Stimulated activated CD4-positive, alpha-beta T cell treated with anti-CD3 and anti-CD28 coated beads, Interleukin-2, amount 100 ng/mL, for 48 hours (primary cell): ENCODE data around the gene MAN1A2.
"Not testable (repeated sequence)": the region's sequence is repeated elsewhere in the genome, so short reads cannot be mapped to it uniquely, and the experiment has no call there.

Experiments
- DNase-seq, 2 donors: peaks; one replicate each; pipeline ENCODE4 v3.0.0-alpha.2; 2020

The MAN1A2 gene

DNA sequence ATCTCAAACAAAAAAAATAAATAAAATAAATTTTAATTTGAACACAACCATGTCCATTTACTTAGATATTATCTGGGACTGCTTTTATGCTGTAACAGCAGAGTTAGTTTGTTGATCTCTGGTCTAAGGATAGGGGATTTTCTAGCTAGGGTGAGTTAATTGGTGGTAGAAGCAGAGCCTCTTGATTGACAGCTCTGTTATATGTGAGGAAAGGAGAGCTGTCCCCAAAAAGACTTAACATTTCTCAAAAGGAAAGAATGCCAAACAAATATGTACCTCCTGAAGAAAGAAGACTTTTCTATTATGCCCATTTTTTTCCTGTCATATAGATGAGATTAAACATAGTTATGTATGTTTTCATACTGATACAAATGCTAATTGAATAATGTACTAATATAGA lies 37.8 kb downstream of the MAN1A2 start:
- no peak for DNase-seq

GRCh38 chr1:117412472-117412871 lies 45.2 kb downstream of the MAN1A2 start:
- no peak for DNase-seq

DNA sequence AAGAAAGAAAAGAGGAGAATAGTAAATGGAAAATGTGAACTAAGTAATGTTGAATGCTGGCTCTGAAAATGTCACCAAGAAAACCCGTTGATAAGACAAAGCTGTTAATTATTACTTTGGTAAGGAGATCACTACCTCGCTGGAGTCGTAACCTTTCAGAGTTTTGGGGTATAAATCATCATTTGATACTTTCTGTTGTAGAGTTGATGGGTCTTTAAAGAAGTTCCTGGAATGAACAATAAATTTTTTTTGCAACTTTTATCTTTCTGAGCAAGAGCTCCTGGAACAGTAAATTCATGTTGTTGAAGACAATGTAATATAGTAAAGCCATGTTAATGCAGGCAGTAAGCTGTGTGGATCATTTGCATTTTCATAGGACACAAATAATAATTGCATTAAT lies 46.2 kb downstream of the MAN1A2 start:
- DNase-seq, result no peak

GRCh38 chr1:117414943-117415342 lies 47.7 kb downstream of the MAN1A2 start:
- no peak for DNase-seq

DNA sequence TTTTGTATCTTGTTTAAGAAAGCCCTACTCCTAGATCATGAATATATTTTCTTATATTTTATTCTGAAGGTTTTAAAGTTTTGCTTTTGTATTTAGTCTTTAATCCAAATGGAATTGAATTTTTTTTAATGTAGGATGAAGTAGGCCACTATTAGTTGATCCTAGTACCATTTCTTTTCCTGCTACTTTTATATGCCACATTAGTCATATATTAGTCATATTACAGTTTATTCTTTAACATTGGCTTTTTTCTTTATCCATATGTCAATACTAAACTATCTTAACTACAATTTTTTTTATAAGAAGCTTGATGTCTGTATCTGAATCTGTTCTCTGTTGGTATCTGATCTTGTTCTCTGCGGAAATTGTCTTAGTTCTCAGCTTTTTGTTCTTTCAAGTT lies 48.8 kb downstream of the MAN1A2 start:
- no peak for DNase-seq

- no peak for DNase-seq
Measured at GRCh38 chr1:117416546-117417125, 49.4 kb downstream of the MAN1A2 start.

- no peak for DNase-seq
Measured at GRCh38 chr1:117425050-117425734, 57.9 kb downstream of the MAN1A2 start.

- DNase-seq, result no peak
Measured at GRCh38 chr1:117427297-117427696, 60.0 kb downstream of the MAN1A2 start.

DNA sequence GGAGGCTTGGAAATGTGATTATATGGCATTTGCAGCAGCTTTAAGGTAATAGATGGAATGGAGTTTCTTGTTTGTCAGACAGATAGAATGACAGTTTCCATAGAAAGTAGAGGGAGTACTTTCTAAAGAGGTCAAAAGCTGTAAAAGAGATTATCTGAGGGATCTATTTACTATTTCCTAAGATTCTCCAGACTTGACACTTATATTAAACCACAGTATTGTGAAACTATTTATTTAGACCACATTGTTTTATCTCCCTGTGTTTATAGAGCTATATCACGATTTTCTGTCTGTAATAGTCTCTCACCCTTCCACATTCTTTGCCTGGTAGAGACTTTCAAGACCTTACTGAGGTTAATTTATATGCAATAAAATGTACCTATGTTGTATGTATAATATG lies 66.7 kb downstream of the MAN1A2 start:
- no peak for DNase-seq

DNA sequence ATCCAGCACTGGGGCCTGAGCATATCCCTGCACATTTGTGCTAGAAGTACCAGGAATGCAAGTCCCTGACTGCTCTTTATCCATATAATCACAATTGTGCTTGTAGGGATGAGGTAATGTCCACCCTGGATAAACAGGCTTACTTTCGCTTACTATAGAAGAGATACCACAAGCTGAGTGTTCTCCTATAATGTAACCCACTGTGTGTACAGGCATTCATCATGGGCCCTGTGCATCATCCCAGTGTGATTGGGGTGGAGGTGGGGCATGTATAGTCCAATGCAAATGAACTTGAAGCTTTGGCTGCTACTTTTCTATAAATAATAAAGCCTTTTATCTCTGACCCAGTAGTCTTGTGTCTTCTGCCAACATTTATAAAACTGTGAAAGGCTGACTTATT lies 69.3 kb downstream of the MAN1A2 start:
- no peak for DNase-seq

GRCh38 chr1:117447661-117448060 lies 80.4 kb downstream of the MAN1A2 start:
- no peak for DNase-seq

GRCh38 chr1:117452216-117452615 lies 85.0 kb downstream of the MAN1A2 start:
- no peak for DNase-seq

DNA sequence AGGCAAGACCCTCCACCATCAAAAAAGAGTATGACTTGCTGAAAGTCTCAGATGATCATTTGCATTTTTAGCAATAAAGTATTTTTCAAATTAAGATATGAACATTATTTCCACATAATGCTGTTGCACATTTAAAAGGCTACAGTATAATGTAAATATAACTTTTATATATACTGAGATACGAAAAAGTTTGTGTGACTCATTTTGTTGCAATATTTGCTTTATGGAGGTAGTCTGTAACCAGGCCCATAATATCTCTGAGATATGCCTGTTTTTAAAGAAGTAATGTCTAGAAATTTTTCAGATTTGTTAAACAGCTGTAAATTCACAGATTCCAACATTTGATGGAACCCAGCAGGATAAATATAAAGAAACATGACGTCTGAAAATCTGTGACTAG lies 86.7 kb downstream of the MAN1A2 start:
- DNase-seq, result no peak

DNA sequence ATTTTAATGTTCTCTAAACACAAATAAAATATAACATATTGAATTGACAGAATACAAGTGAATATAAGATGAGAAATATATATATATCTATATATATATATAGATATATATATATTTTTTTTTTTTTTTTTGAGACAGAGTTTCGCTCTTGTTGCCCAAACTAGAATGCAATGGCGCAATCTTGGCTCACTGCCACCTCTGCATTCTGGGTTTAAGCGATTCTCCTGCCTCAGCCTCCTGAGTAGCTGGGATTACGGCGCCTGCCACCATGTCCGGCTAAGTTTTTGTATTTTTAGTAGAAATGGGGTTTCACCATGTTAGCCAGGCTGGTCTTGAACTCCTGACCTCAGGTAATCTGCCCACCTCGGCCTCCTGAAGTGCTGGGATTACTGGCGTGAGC lies 91.2 kb downstream of the MAN1A2 start:
- not testable (repeated sequence) for DNase-seq

GRCh38 chr1:117466761-117467160 lies 99.5 kb downstream of the MAN1A2 start:
- DNase-seq, result no peak

DNA sequence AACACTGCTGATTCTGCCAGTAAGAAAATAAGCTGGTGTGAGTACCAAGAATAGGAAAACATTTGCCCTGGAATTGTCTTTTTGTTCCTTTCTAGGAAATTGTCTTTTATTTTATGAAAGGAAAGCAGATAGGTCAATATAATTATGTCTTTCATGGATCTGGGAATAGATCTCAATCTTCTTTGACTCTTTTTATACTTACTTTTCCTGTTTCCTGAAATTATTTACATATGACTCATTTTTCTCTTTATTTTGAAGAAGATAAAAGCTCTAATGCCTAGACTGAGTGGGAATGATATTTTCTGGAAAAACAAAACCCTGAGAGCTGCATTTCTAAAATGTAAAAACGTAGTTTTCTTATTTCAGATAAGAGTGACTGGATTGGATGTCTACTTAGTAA lies 100.1 kb downstream of the MAN1A2 start:
- DNase-seq, result no peak

DNA sequence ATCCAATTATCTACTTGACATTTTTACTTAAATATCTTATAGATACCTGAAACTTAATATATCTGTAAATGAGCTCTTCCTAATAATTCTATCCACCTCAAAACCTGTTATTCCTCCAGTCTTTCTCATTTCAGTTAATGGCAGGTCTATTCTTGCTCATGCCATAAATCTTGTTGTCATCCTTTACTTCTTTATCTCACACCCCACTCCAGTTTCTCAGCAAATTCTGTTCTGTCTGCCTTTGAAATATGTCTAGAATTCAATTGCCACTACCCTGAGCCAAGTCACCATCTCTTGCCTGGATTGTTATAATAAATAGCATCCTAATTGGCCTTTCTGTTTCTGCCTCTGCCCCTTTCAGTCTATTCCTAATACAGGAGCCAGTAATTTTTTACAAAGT lies 105.8 kb downstream of the MAN1A2 start:
- no peak for DNase-seq

DNA sequence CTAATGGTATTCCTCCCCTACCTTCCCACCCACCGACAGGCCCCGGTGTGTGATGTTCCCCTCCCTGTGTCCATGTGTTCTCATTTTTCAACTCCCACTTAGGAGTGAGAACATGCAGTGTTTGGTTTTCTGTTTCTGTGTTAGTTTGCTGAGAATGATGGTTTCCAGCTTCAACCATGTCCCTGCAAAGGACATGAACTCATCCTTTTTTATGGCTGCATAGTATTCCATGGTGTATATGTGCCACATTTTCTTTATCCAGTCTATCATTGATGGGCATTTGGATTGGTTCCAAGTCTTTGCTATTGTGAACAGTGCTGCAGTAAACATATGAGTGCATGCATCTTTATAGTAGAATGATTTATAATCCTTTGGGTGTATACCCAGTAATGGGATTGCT lies 108.2 kb downstream of the MAN1A2 start:
- not testable (repeated sequence) for DNase-seq

- DNase-seq, result no peak
Measured at GRCh38 chr1:117479086-117479485, 111.8 kb downstream of the MAN1A2 start.

GRCh38 chr1:117481410-117481809 lies 114.2 kb downstream of the MAN1A2 start:
- DNase-seq, result no peak

DNA sequence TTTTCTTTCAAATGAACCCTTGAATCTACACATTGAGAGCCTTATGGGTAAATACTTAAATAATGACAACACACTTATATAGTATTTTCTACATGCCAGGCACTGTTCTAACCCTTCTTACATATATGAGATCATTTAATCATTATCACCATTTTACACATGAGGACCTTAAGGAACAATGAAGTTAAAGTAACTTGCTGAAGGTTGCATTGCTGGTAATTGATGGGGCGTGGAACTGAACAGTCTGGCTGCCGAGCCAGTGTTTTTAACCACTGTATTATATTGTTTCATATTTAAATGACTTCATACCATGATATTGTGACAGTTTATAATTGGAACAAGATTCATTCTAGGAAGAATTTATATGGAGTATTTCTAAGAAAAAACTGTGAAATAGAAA lies 126.7 kb downstream of the MAN1A2 start:
- no peak for DNase-seq

GRCh38 chr1:117495068-117495467 lies 127.8 kb downstream of the MAN1A2 start:
- no peak for DNase-seq

DNA sequence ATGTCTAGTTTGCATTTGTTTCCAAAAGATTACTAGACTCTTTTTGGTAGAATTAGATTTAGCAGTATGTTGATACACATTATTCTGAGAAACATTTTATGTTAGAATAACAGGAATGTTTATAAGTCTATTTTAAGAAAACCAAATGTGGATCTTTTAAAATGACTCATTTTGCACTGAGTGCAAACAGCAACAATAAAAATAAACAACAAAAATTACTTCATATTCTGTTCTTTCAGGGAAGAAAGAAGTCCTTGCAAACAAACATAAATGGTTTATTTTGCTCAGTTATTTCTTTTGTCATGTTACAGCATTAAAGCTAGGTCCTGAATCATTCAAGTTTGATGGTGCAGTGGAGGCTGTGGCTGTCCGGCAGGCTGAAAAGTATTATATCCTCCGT lies 131.8 kb downstream of the MAN1A2 start:
- no peak for DNase-seq

DNA sequence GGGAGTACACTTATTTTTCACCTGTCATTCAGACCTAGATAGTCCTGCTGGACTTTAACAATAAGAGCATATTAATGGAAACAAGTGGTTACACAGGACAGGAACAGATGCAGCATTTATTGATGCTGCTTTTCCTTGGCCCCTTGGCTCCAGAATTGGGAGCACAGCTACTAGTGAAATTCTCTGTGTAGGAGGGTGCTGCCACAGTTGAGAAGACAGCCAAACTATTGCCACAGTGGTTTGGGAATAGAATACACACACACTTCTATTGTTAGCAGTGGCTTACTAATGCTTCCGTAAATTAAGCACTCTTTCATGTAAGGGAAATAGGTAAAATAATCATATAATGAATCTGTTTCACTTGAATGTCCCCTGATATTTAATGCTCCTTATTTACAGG lies 133.3 kb downstream of the MAN1A2 start:
- DNase-seq, result no peak

DNA sequence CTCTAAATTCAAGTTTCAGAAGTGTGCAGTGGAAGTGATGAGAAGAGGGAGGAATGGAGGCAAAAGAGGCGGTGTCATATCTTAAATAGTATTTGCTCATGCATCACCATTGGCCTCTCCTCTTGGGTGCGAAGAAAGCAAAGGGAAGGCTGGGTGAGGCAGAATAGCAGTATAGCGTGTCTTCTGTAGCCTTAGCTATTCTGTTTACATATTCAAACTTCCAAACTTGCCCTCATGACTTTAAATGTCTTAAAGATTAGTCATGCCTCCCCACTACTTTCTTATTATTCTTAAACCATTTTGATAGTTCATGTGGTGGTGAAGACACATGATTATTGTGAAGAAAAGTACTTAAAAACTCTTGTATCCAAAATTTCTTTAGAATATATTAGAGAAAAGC lies 134.0 kb downstream of the MAN1A2 start:
- DNase-seq, result no peak
